ENCODE results near the gene USP48. TPM values are rescaled to one million over a fixed set of nuclear protein-coding genes. Genes with fewer than 3 reads are reported as not detected.

The USP48 gene
- total RNA-seq, 1 donor, result 63.9 TPM

GRCh38 chr1:21647431-21648351 is 135.3 kb downstream of the USP48 start:
- Histone ChIP-seq H3K4me3 (ENCODE audit: low read length) (no peak overlapping the region), H3K27me3 (ENCODE audit: insufficient read depth, low read length) (peaks cover 17% of the 10 kb centered on the region), H3K4me1 (ENCODE audit: insufficient read depth, low read length) (peaks cover 8% of the 10 kb centered on the region), H3K9me3 (ENCODE audit: low read depth, low read length) (no peaks in the 10 kb centered on the region)

- Histone ChIP-seq H3K9me3 (ENCODE audit: low read depth, low read length) (no peaks in the 10 kb centered on the region), H3K4me3 (ENCODE audit: low read length) (no peak overlapping the region), H3K4me1 (ENCODE audit: insufficient read depth, low read length) (no peaks in the 10 kb centered on the region), H3K27me3 (ENCODE audit: insufficient read depth, low read length) (peaks cover 3% of the 10 kb centered on the region)
These were observed 137.4 kb downstream of the USP48 start for GRCh38 chr1:21645550-21645949.

GRCh38 chr1:21644906-21645305 is 138.0 kb downstream of the USP48 start:
- Histone ChIP-seq H3K9me3 (ENCODE audit: low read depth, low read length) (no peaks in the 10 kb centered on the region), H3K4me3 (ENCODE audit: low read length) (no peak overlapping the region), H3K4me1 (ENCODE audit: insufficient read depth, low read length) (no peaks in the 10 kb centered on the region), H3K27me3 (ENCODE audit: insufficient read depth, low read length) (no peaks in the 10 kb centered on the region)

- Histone ChIP-seq H3K4me1 (ENCODE audit: insufficient read depth, low read length) (no peaks in the 10 kb centered on the region), H3K27me3 (ENCODE audit: insufficient read depth, low read length) (no peaks in the 10 kb centered on the region), H3K4me3 (ENCODE audit: low read length) (no peak overlapping the region), H3K9me3 (ENCODE audit: low read depth, low read length) (no peaks in the 10 kb centered on the region)
These were observed 138.6 kb downstream of the USP48 start for GRCh38 chr1:21644348-21644747.

GRCh38 chr1:21643624-21644023 is 139.3 kb downstream of the USP48 start:
- Histone ChIP-seq H3K4me1 (ENCODE audit: insufficient read depth, low read length) (no peaks in the 10 kb centered on the region), H3K4me3 (ENCODE audit: low read length) (no peak overlapping the region), H3K27me3 (ENCODE audit: insufficient read depth, low read length) (no peaks in the 10 kb centered on the region), H3K9me3 (ENCODE audit: low read depth, low read length) (no peaks in the 10 kb centered on the region)

- H3K27me3 ChIP-seq (ENCODE audit: insufficient read depth, low read length), result no peaks in the 10 kb centered on the region
- no peaks in the 10 kb centered on the region for H3K4me1 ChIP-seq (ENCODE audit: insufficient read depth, low read length)
- H3K4me3 ChIP-seq (ENCODE audit: low read length), result no peak overlapping the region
- no peaks in the 10 kb centered on the region for H3K9me3 ChIP-seq (ENCODE audit: low read depth, low read length)
These were observed 140.8 kb downstream of the USP48 start for GRCh38 chr1:21641967-21642739.

- H3K4me3 ChIP-seq (ENCODE audit: low read length), result no peak overlapping the region
- no peaks in the 10 kb centered on the region for H3K27me3 ChIP-seq (ENCODE audit: insufficient read depth, low read length)
- no peaks in the 10 kb centered on the region for H3K4me1 ChIP-seq (ENCODE audit: insufficient read depth, low read length)
- H3K9me3 ChIP-seq (ENCODE audit: low read depth, low read length), result no peaks in the 10 kb centered on the region
These were observed 141.4 kb downstream of the USP48 start for GRCh38 chr1:21641537-21641936.

- Histone ChIP-seq H3K4me3 (ENCODE audit: low read length) (no peak overlapping the region), H3K4me1 (ENCODE audit: insufficient read depth, low read length) (no peaks in the 10 kb centered on the region), H3K27me3 (ENCODE audit: insufficient read depth, low read length) (no peaks in the 10 kb centered on the region), H3K9me3 (ENCODE audit: low read depth, low read length) (no peaks in the 10 kb centered on the region)
These were observed 141.9 kb downstream of the USP48 start for GRCh38 chr1:21641076-21641475.

- no peaks in the 10 kb centered on the region for H3K4me1 ChIP-seq (ENCODE audit: insufficient read depth, low read length)
- no peaks in the 10 kb centered on the region for H3K9me3 ChIP-seq (ENCODE audit: low read depth, low read length)
- H3K4me3 ChIP-seq (ENCODE audit: low read length), result no peak overlapping the region
- H3K27me3 ChIP-seq (ENCODE audit: insufficient read depth, low read length), result no peaks in the 10 kb centered on the region
These were observed 142.3 kb downstream of the USP48 start for GRCh38 chr1:21640653-21641052.

- H3K27me3 ChIP-seq (ENCODE audit: insufficient read depth, low read length), result no peaks in the 10 kb centered on the region
- no peaks in the 10 kb centered on the region for H3K9me3 ChIP-seq (ENCODE audit: low read depth, low read length)
- H3K4me3 ChIP-seq (ENCODE audit: low read length), result no peak overlapping the region
- no peaks in the 10 kb centered on the region for H3K4me1 ChIP-seq (ENCODE audit: insufficient read depth, low read length)
These were observed 143.3 kb downstream of the USP48 start for GRCh38 chr1:21639594-21640041.

GRCh38 chr1:21638531-21639341 is 144.2 kb downstream of the USP48 start:
- Histone ChIP-seq H3K9me3 (ENCODE audit: low read depth, low read length) (no peaks in the 10 kb centered on the region), H3K4me1 (ENCODE audit: insufficient read depth, low read length) (no peaks in the 10 kb centered on the region), H3K27me3 (ENCODE audit: insufficient read depth, low read length) (no peaks in the 10 kb centered on the region), H3K4me3 (ENCODE audit: low read length) (no peak overlapping the region)

GRCh38 chr1:21637514-21637913 is 145.4 kb downstream of the USP48 start:
- Histone ChIP-seq H3K9me3 (ENCODE audit: low read depth, low read length) (no peaks in the 10 kb centered on the region), H3K4me1 (ENCODE audit: insufficient read depth, low read length) (no peaks in the 10 kb centered on the region), H3K27me3 (ENCODE audit: insufficient read depth, low read length) (no peaks in the 10 kb centered on the region), H3K4me3 (ENCODE audit: low read length) (no peak overlapping the region)

- H3K4me3 ChIP-seq (ENCODE audit: low read length), result no peak overlapping the region
- H3K9me3 ChIP-seq (ENCODE audit: low read depth, low read length), result no peaks in the 10 kb centered on the region
- no peaks in the 10 kb centered on the region for H3K4me1 ChIP-seq (ENCODE audit: insufficient read depth, low read length)
- H3K27me3 ChIP-seq (ENCODE audit: insufficient read depth, low read length), result no peaks in the 10 kb centered on the region
These were observed 146.9 kb downstream of the USP48 start for GRCh38 chr1:21636029-21636428.

- H3K4me3 ChIP-seq (ENCODE audit: low read length), result no peak overlapping the region
These were observed 148.0 kb downstream of the USP48 start for GRCh38 chr1:21634806-21635535.

More at GRCh38 chr1:21634806-21635535, 148.0 kb downstream of the USP48 start:
- Histone ChIP-seq H3K9me3 (ENCODE audit: low read depth, low read length) (no peaks in the 10 kb centered on the region), H3K27me3 (ENCODE audit: insufficient read depth, low read length) (no peaks in the 10 kb centered on the region), H3K4me1 (ENCODE audit: insufficient read depth, low read length) (no peaks in the 10 kb centered on the region)

Measured in mononuclear cell (primary cell).